ENCODE results near the gene WDR89. TPM values are rescaled to one million over a fixed set of nuclear protein-coding genes. Genes with fewer than 3 reads are reported as not detected.

WDR89 gene
- total RNA-seq, 1 donor from 2014 or later = 7.7 TPM

GRCh38 chr14:63654936-63655335, 13.3 kb upstream of the WDR89 start:
- TF ChIP-seq CTCF (conservative IDR thresholded peaks at IDR 0.05; ENCODE audit: low read depth, low read length) = no peak
- no peak overlapping the region for H3K4me3 ChIP-seq (ENCODE audit: low read depth, low read length)
- DNase-seq (ENCODE audit: low read depth) = no peak

- no peak overlapping the region for H3K4me3 ChIP-seq (ENCODE audit: low read depth, low read length)
- no peak for TF ChIP-seq CTCF (conservative IDR thresholded peaks at IDR 0.05; ENCODE audit: low read depth, low read length)
- no peak for DNase-seq (ENCODE audit: low read depth)
Measured at GRCh38 chr14:63654346-63654745, 12.7 kb upstream of the WDR89 start.

GRCh38 chr14:63652406-63652805, 10.7 kb upstream of the WDR89 start:
- TF ChIP-seq CTCF (conservative IDR thresholded peaks at IDR 0.05; ENCODE audit: low read depth, low read length) = no peak
- no peak for DNase-seq (ENCODE audit: low read depth)
- no peak overlapping the region for H3K4me3 ChIP-seq (ENCODE audit: low read depth, low read length)

GRCh38 chr14:63650256-63650952, 8.7 kb upstream of the WDR89 start:
- H3K4me3 ChIP-seq (ENCODE audit: low read depth, low read length) = no peak overlapping the region
- TF ChIP-seq CTCF (conservative IDR thresholded peaks at IDR 0.05; ENCODE audit: low read depth, low read length) = no peak
- DNase-seq (ENCODE audit: low read depth) = no peak

- no peak for DNase-seq (ENCODE audit: low read depth)
- TF ChIP-seq CTCF (conservative IDR thresholded peaks at IDR 0.05; ENCODE audit: low read depth, low read length) = no peak
- no peak overlapping the region for H3K4me3 ChIP-seq (ENCODE audit: low read depth, low read length)
Measured at GRCh38 chr14:63647696-63648410, 6.2 kb upstream of the WDR89 start.

- no peak overlapping the region for H3K4me3 ChIP-seq (ENCODE audit: low read depth, low read length)
- DNase-seq (ENCODE audit: low read depth) = no peak
- no peak for TF ChIP-seq CTCF (conservative IDR thresholded peaks at IDR 0.05; ENCODE audit: low read depth, low read length)
Measured at GRCh38 chr14:63644741-63645140, 3.1 kb upstream of the WDR89 start.

Data from epithelial cell of proximal tubule (primary cell).